ENCODE measurements around the gene LCE5A. TPM values are rescaled to one million over a fixed set of nuclear protein-coding genes. Genes with fewer than 3 reads are reported as not detected.

Gene LCE5A
- total and polyA plus RNA-seq, 9 of the 15 experiments (the other 6 are each of a cell fraction or from before 2014, with no cell fraction given) = not detected

GRCh38 chr1:152513081-152513480, 2.5 kb downstream of the LCE5A start (continued):
- TF ChIP-seq POLR2B (IDR thresholded peaks at IDR 0.05; ENCODE audit: low read depth, partially characterized antibody) (no peak), TAF9B (IDR thresholded peaks at IDR 0.05; ENCODE audit: partially characterized antibody) (no peak)

- 1% methylated on average over 11 of the region's 17 CpGs for WGBS (ENCODE audit: insufficient coverage, low coverage, missing lambda C conversion rate)
- H3K27me3 ChIP-seq (ENCODE audit: control insufficient read depth in 2 of 2, insufficient read depth in 2 of 2, low read length in 2 of 2) = peaks cover 12 to 24% of the 10 kb centered on the region in 2 experiments; a peak in 3 of 5 replicates
- no peaks in the 10 kb centered on the region for H3K79me2 ChIP-seq (ENCODE audit: control insufficient read depth, insufficient read depth, low read length)
- peaks cover 0 to 6% of the 10 kb centered on the region in 2 experiments; a peak in 1 of 5 replicates for H3K4me1 ChIP-seq (replicated peaks in 1 of 2; ENCODE audit: control insufficient read depth in 2 of 2, insufficient read depth in 2 of 2, low read length in 2 of 2)
- no peaks in the 10 kb centered on the region; the same call in 1 of the 2 replicates for H4K20me1 ChIP-seq (replicated peaks; ENCODE audit: control insufficient read depth, insufficient read depth, low read length)
- no peak overlapping the region for H3K9ac ChIP-seq (ENCODE audit: insufficient read depth in 1 of 2, low read depth in 2 of 2, low read length in 2 of 2)
- intact Hi-C loops (cut with micrococcal nuclease) (no loop called here), in situ Hi-C loops (cut with MboI) (no loop called here)
- H3K9me1 ChIP-seq (ENCODE audit: control insufficient read depth, insufficient read depth, low read length) = no peaks in the 10 kb centered on the region
- no peak for FAIRE-seq
- no TSS peak for BruUV-seq (replicated peaks)
- CTCF ChIA-PET (ENCODE audit: low intra/inter-chr PET ratio) = no interaction called here
- H3K27ac ChIP-seq (ENCODE audit: extremely low read depth, low read depth, low read length) = no peak overlapping the region
- no peak overlapping the region for H3K4me2 ChIP-seq (ENCODE audit: insufficient read depth, low read length)
- no peaks in the 10 kb centered on the region for H3K36me3 ChIP-seq (ENCODE audit: control insufficient read depth, insufficient read depth, low read length)
- no peak overlapping the region for H3K4me3 ChIP-seq
- H3K9me3 ChIP-seq (replicated peaks; ENCODE audit: control insufficient read depth, insufficient read depth, low read depth, low read length) = no peaks in the 10 kb centered on the region
- no peak for TF ChIP-seq NFYB (IDR thresholded peaks at IDR 0.05; ENCODE audit: extremely low read depth, insufficient read length)
- TF ChIP-seq XRCC4 (IDR thresholded peaks at IDR 0.05; ENCODE audit: extremely low read depth, insufficient read depth, insufficient read length) = no peak
- no peak for DNase-seq (ENCODE audit: extremely low read depth in 1 of 4, low spot score in 3 of 4)
- H2AFZ ChIP-seq (ENCODE audit: low read depth, low read length) = no peak overlapping the region
- no peak for ATAC-seq
- POLR2A ChIA-PET = no interaction called here
Measured at GRCh38 chr1:152514715-152515433, 4.3 kb downstream of the LCE5A start.
